H1 (cell line): ENCODE data around the gene RAD54L. TPM values are rescaled to one million over a fixed set of nuclear protein-coding genes. Genes with fewer than 3 reads are reported as not detected.

Source experiments
- CTCF ChIA-PET: fragments of 300-600 bp; sonication (Branson Sonifier 250); formaldehyde crosslinking; loops from one replicate; lab custom pipeline; 2021; ENCODE audit not compliant: partially characterized antibody; lab: Charles Lee
- POLR2A ChIA-PET: fragments of 300-600 bp; sonication (Branson Sonifier 250); formaldehyde crosslinking; loops from one replicate; lab custom pipeline; 2021; ENCODE audit warnings: inconsistent platforms; ENCODE audit not compliant: partially characterized antibody; lab: Charles Lee
- DNase-seq, 2 experiments: peaks; one replicate each; pipeline versions ENCODE4 v3.0.0 to v3.0.0-alpha.2; 2010 to 2022; ENCODE audit warnings: low spot score in 2 of 2, low read depth in 1 of 2, mixed read lengths in 1 of 2
- FAIRE-seq: peaks from 2 replicates; lab custom pipeline; 2011; peaks lifted over from hg19 to GRCh38; lab: Jason Lieb, UNC
- H2AFZ ChIP-seq: 2 replicates; pipeline ENCODE4 v1.8.1; 2012; ENCODE audit warnings: low read length, inconsistent platforms
- H2AK5ac ChIP-seq: 2 replicates; pipeline ENCODE4 v1.6.1; 2013; ENCODE audit warnings: low read depth, low read length
- H2BK120ac ChIP-seq: replicated peaks from 2 replicates; pipeline ENCODE3; 2013; ENCODE audit warnings: low read depth, low read length, inconsistent platforms
- H2BK12ac ChIP-seq: 2 replicates; pipeline ENCODE4 v1.6.1; 2013; ENCODE audit warnings: low read depth, low read length
- H2BK15ac ChIP-seq: 2 replicates; pipeline ENCODE4 v1.6.1; 2013; ENCODE audit warnings: low read length
- H2BK20ac ChIP-seq: 2 replicates; pipeline ENCODE4 v1.6.1; 2013; ENCODE audit warnings: low read length
- H2BK5ac ChIP-seq: 2 replicates; pipeline ENCODE4 v1.6.1; 2013; ENCODE audit warnings: low read depth, low read length
- H3K14ac ChIP-seq: 2 replicates; pipeline ENCODE4 v1.6.1; 2013; ENCODE audit warnings: inconsistent platforms; ENCODE audit not compliant: insufficient read length
- H3K18ac ChIP-seq: 2 replicates; pipeline ENCODE4 v1.6.1; 2013; ENCODE audit warnings: low read length; ENCODE audit errors: extremely low read depth
- H3K23ac ChIP-seq: 2 replicates; pipeline ENCODE4 v1.6.1; 2013; ENCODE audit warnings: inconsistent platforms; ENCODE audit not compliant: insufficient read length
- H3K23me2 ChIP-seq: 2 replicates; pipeline ENCODE4 v1.6.1; 2013; ENCODE audit warnings: low read depth, low read length
- H3K27ac ChIP-seq: 2 replicates; pipeline ENCODE4 v1.6.1; 2011; ENCODE audit warnings: low read depth, low read length, inconsistent platforms
- H3K27me3 ChIP-seq, 4 experiments: replicated peaks in 1 of 4; 1 replicate in 1 of 4; 2 replicates in 3 of 4; pipeline versions ENCODE4 v1.6.1 to v1.8.1; 2011 to 2013; ENCODE audit warnings: low read length in 3 of 4, mild to moderate bottlenecking in 3 of 4, inconsistent platforms in 2 of 4, mixed read lengths in 2 of 4, moderate library complexity in 1 of 4; ENCODE audit not compliant: control insufficient read depth in 3 of 4, insufficient read depth in 3 of 4; ENCODE audit errors: extremely low read depth in 1 of 4
- H3K36me3 ChIP-seq, 4 experiments: 2 replicates each; pipeline versions ENCODE4 v1.6.1 to v1.8.1; 2011 to 2013; ENCODE audit warnings: mild to moderate bottlenecking in 4 of 4, low read length in 3 of 4, moderate library complexity in 2 of 4, control low read depth in 1 of 4, inconsistent platforms in 1 of 4; ENCODE audit not compliant: insufficient read depth in 4 of 4, control insufficient read depth in 2 of 4
- H3K4ac ChIP-seq: replicated peaks from 2 replicates; pipeline ENCODE3; 2013; ENCODE audit warnings: low read length, low read depth, mixed read lengths, inconsistent platforms; ENCODE audit not compliant: insufficient read length
- H3K4me1 ChIP-seq, 4 experiments: replicated peaks in 1 of 4; 1 replicate in 1 of 4; 2 replicates in 3 of 4; pipeline versions ENCODE4 v1.6.1 to v1.8.1; 2011 to 2013; ENCODE audit warnings: low read length in 3 of 4, inconsistent platforms in 2 of 4, mixed read lengths in 1 of 4; ENCODE audit not compliant: insufficient read depth in 4 of 4, control insufficient read depth in 3 of 4
- H3K4me2 ChIP-seq, 2 experiments: 2 replicates each; pipeline versions ENCODE4 v1.6.1 to v1.8.1; 2011 to 2013; ENCODE audit warnings: low read depth in 2 of 2, low read length in 2 of 2, control low read depth in 1 of 2, inconsistent platforms in 1 of 2, mild to moderate bottlenecking in 1 of 2; ENCODE audit not compliant: insufficient read depth in 1 of 2
- H3K4me3 ChIP-seq, 4 experiments: fragments of 200-600, 300-600 bp in 1 of 4; sonication (generic), shearing (Covaris generic), sonication (Bioruptor Twin) in 1 of 4; 2 replicates each; pipeline versions ENCODE4 v1.5.1 to v1.8.1; 2011 to 2016; ENCODE audit warnings: low read length in 4 of 4, low read depth in 3 of 4, control low read depth in 2 of 4, inconsistent platforms in 2 of 4, mild to moderate bottlenecking in 2 of 4, mixed read lengths in 1 of 4, moderate library complexity in 1 of 4; ENCODE audit not compliant: insufficient read depth in 2 of 4; ENCODE audit errors: extremely low read depth in 1 of 4
- H3K56ac ChIP-seq: replicated peaks from 2 replicates; pipeline ENCODE3; 2013; ENCODE audit warnings: low read depth, mild to moderate bottlenecking, mixed read lengths, low read length, inconsistent platforms; ENCODE audit not compliant: insufficient read length
- H3K79me1 ChIP-seq: 2 replicates; pipeline ENCODE4 v1.6.1; 2013; ENCODE audit warnings: low read depth, low read length, control low read depth
- H3K79me2 ChIP-seq, 2 experiments: 2 replicates each; pipeline versions ENCODE4 v1.6.1 to v1.8.1; 2012 to 2013; ENCODE audit warnings: low read length in 2 of 2, mild to moderate bottlenecking in 2 of 2, inconsistent platforms in 1 of 2; ENCODE audit not compliant: insufficient read depth in 2 of 2, control insufficient read depth in 1 of 2
- H3K9ac ChIP-seq, 4 experiments: replicated peaks in 1 of 4; 1 replicate in 1 of 4; 2 replicates in 3 of 4; pipeline versions ENCODE4 v1.6.1 to v1.8.1; 2011 to 2013; ENCODE audit warnings: low read depth in 3 of 4, low read length in 3 of 4, control low read depth in 2 of 4, mild to moderate bottlenecking in 2 of 4, moderate library complexity in 2 of 4, inconsistent platforms in 1 of 4; ENCODE audit errors: extremely low read depth in 1 of 4
- H3K9me3 ChIP-seq, 2 experiments: 2 replicates each; pipeline versions ENCODE4 v1.6.1 to v1.8.1; 2012 to 2013; ENCODE audit warnings: mild to moderate bottlenecking in 2 of 2, moderate library complexity in 2 of 2, control low read depth in 1 of 2, inconsistent platforms in 1 of 2, low read depth in 1 of 2, low read length in 1 of 2, mixed read lengths in 1 of 2; ENCODE audit not compliant: insufficient read depth in 2 of 2
- H4K20me1 ChIP-seq, 2 experiments: replicated peaks in 1 of 2; 2 replicates each; pipeline versions ENCODE3 to v1.8.1; 2011 to 2013; ENCODE audit warnings: inconsistent platforms in 2 of 2, low read length in 2 of 2, mild to moderate bottlenecking in 1 of 2; ENCODE audit not compliant: insufficient read depth in 2 of 2, control insufficient read depth in 1 of 2
- H4K5ac ChIP-seq: 2 replicates; pipeline ENCODE4 v1.6.1; 2013; ENCODE audit warnings: low read length, low read depth, mixed read lengths, inconsistent platforms; ENCODE audit not compliant: insufficient read length
- H4K8ac ChIP-seq: 2 replicates; pipeline ENCODE4 v1.8.0; 2013; ENCODE audit warnings: mild to moderate bottlenecking, moderate library complexity, low read length, inconsistent platforms; ENCODE audit not compliant: insufficient read depth; ENCODE audit errors: extremely low read depth
- H4K91ac ChIP-seq: replicated peaks from 2 replicates; pipeline ENCODE3; 2013; ENCODE audit warnings: low read length, mixed read lengths, inconsistent platforms; ENCODE audit not compliant: insufficient read length
- CEBPB ChIP-seq: IDR thresholded peaks from 2 replicates; pipeline ENCODE4 v1.6.1; 2012; ENCODE audit warnings: low read depth, low read length
- SIX5 ChIP-seq: IDR thresholded peaks from 2 replicates; pipeline ENCODE4 v1.6.1; 2011; ENCODE audit warnings: mild to moderate bottlenecking, low read depth, low read length
- WGBS, 2 experiments: shearing (Covaris generic) in 1 of 2; methylation state at CpG; one replicate each; pipeline versions ENCODE4 v1.1.6 to v1.1.7; 2013 to 2015; ENCODE audit warnings: low lambda C conversion rate in 2 of 2, mixed read lengths in 2 of 2, inconsistent platforms in 1 of 2, low coverage in 1 of 2, missing lambda C conversion rate in 1 of 2; ENCODE audit not compliant: insufficient replicate concordance in 2 of 2, insufficient coverage in 1 of 2, insufficient read length in 1 of 2; ENCODE audit errors: extremely low coverage in 1 of 2, missing lambda C conversion rate in 1 of 2; 5-methylcytosine and 5-hydroxymethylcytosine counted together
- polyA plus RNA-seq, 7 experiments: library from polyadenylated mRNA; depleted of rRNA in 3 of 7; stranded (reverse) in 5 of 7; unstranded in 2 of 7; fragments of >200 nt in 5 of 7; fragments of 200-250 nt in 2 of 7; gene quantifications; 1 replicate in 5 of 7; 2 replicates in 1 of 7; 4 replicates in 1 of 7; pipeline versions ENCODE4 v1.2.1 to v1.2.3, GENCODE V29; 2011 to 2013; ENCODE audit warnings: missing spikeins in 2 of 7, mixed read lengths in 2 of 7
- total RNA-seq: library from RNA; stranded (reverse); fragmentation: NEBNext Ultra II Directional; extraction: Animal tissue kit (Norgen Biotek cat#: 25700); gene quantifications from 2 replicates; pipeline ENCODE4 v1.2.1, GENCODE V29; 2021

Gene RAD54L
- total and polyA plus RNA-seq, 2 of the 8 experiments (the other 6 are each of a cell fraction or from before 2014, with no cell fraction given), result 43.5 to 50.3 TPM

GRCh38 chr1:46285730-46286477 lies 38.3 kb downstream of the RAD54L start:
- no peak overlapping the region for H3K27ac ChIP-seq
- no peak overlapping the region for H3K4me2 ChIP-seq
- no peak overlapping the region for H3K4me3 ChIP-seq
- H4K8ac ChIP-seq, result peak overlapping the region; percentile 57
- FAIRE-seq (no peak), DNase-seq (peak in 1 of 2 experiments; percentile 25)
- H3K14ac ChIP-seq, result no peak overlapping the region
- no peak overlapping the region for H4K5ac ChIP-seq
- H3K4me1 ChIP-seq, result no peaks in the 10 kb centered on the region; a peak in 1 of 7 replicates
- H3K27me3 ChIP-seq, result no peaks in the 10 kb centered on the region
- H3K9ac ChIP-seq, result no peak overlapping the region
- peaks cover 0 to 1% of the 10 kb centered on the region in 2 experiments for H4K20me1 ChIP-seq
- H2BK12ac ChIP-seq, result no peak overlapping the region; the same call in 1 of the 2 replicates
- WGBS, 2 experiments, result 91% methylated on average over 27 of the region's 27 CpGs; no CpG with 5 or more reads in 1 of the 2 experiments
- no peak overlapping the region for H3K56ac ChIP-seq
- no peak overlapping the region for H2BK120ac ChIP-seq
- H4K91ac ChIP-seq, result peak overlapping the region; percentile 12
- H3K23me2 ChIP-seq, result no peaks in the 10 kb centered on the region
- POLR2A ChIA-PET, result interaction anchor here (0.7 to 33.1 kb wide), 10 partner anchors 3 to 64 kb away, joined by 3 to 689 read pairs (median 4); partner anchors contain the start of genes LRRC41 and UQCRH
- CTCF ChIA-PET, result interaction anchor here (0.6 to 1.5 kb wide), 10 partner anchors 8 to 95 kb away, joined by 3 to 5 read pairs (median 3); partner anchors contain the start of gene NSUN4
- H2BK20ac ChIP-seq, result no peak overlapping the region
- no peak overlapping the region for H3K4ac ChIP-seq
- H3K9me3 ChIP-seq, result no peaks in the 10 kb centered on the region
- no peak overlapping the region for H2BK15ac ChIP-seq
- TF ChIP-seq CEBPB (peak; percentile 84), SIX5 (no peak)
- no peak overlapping the region for H2AFZ ChIP-seq
- H3K79me1 ChIP-seq, result no peaks in the 10 kb centered on the region
- H2BK5ac ChIP-seq, result 0 out of 2 replicates have a peak overlapping the region, but pooled peaks have one; percentile 32
- H2AK5ac ChIP-seq, result no peak overlapping the region
- no peak overlapping the region for H3K23ac ChIP-seq
- H3K18ac ChIP-seq, result no peak overlapping the region
- H3K36me3 ChIP-seq, result peaks cover 6 to 28% (median 10%) of the 10 kb centered on the region in 4 experiments; a peak in 7 of 8 replicates
- no peaks in the 10 kb centered on the region for H3K79me2 ChIP-seq
